HG03571 (cell line): ENCODE measurements around the gene PLXNA2.

Experiments used
- ATAC-seq: cut with Tn5 transposase; IDR thresholded peaks from one replicate; pipeline ENCODE4 v1.9.1; 2021; ENCODE audit not compliant: unreplicated experiment

PLXNA2 gene

GRCh38 chr1:208002672-208003071, 241.5 kb downstream of the PLXNA2 start:
- no peak for ATAC-seq

DNA sequence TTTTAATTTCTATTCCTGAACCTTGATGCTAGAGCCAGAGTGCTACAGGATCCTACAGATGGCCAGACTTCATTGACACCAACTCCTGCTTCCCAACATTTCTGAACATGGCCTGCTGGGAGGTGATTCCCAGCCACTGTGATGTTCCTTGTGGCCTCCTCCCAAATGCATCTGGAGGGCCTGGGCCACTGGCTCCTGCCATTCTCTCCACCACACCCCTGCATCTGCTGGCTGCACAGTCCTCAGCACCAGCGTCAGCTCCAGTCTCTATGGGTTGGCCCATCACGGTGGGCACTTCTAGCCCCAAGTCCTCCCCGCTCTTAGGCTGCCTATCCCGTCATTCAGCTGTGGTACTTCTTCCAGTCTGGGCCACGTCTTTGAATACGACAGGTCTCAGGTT, 242.1 kb downstream of the PLXNA2 start:
- no peak for ATAC-seq

DNA sequence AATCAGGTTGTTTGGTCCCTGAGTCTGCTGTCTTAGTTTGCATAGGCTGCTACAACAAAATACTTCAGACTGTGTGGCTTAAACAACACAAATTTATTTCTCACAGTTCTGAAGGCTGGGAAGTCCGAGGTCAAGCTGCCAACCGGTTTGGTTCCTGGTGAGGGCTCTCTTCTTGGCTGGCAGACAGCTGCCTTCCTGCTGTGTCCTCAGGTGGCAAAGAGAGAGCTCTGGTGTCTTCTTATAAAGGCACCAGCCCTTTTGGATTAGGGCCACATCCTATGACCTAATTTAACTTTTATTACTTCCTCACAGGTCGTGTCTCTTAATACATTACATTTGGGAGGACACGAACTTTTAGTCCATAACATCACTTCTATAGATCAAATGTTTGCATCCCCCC, 243.7 kb downstream of the PLXNA2 start:
- no peak for ATAC-seq

DNA sequence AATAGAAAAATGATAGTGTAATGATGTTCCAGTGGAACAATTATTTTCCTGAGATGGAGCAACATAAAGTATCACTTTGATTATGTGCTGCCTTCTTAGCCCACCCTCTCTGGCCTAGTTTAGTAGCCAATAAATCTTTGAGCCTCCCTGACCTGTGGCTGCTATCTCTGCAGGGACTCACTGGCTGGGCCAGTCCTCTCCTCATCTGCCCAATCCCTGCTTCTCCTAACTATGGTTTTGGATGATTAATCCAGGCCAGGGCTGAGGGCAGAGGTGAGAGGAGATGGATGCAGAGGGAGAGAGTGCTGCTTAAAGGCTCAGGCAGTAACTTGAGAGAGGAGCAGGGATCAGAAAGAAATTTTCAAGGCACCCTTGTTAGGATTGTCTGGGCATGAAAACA, 244.2 kb downstream of the PLXNA2 start:
- no peak for ATAC-seq

- no peak for ATAC-seq
These were observed 244.8 kb downstream of the PLXNA2 start for GRCh38 chr1:207999274-207999915.

- ATAC-seq = no peak
These were observed 245.5 kb downstream of the PLXNA2 start for GRCh38 chr1:207998691-207999090.

DNA sequence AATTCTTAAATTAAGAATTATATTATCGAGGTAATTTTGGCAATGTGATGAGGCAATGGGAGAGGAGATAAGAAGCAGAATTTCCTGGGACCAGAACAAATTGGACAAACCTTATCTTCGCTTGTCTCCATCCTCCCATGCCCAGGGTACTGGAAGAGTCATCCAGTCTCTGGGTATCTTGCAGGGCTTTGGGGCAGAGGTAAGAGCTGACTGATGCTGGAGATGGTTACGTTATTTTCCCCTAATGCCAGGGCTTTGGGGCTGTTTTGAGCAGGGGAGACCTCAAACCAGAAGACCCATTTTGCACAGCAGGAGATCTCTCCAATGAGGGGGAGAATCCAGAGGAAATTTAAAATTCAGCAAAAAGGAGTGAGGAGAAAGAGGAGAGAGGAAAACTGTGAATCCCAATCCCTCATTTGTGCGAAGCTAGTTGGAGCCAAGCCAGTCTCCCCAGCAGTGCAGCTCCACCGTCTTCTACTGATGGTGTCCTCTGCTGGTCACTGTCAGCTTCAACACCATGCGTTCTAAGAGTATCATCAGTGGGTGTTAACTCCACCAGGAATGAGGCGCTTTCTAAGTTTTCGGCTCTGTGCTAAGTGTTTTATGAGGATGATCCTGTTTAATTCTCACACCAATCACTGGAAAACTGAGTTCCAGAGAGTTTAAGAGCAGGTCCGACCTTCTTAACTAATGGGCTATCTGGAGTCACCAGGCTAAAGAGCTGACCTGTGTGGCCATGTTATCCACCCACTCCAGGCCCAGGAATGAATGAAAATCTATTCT, 246.5 kb downstream of the PLXNA2 start:
- ATAC-seq = peak; percentile 72

DNA sequence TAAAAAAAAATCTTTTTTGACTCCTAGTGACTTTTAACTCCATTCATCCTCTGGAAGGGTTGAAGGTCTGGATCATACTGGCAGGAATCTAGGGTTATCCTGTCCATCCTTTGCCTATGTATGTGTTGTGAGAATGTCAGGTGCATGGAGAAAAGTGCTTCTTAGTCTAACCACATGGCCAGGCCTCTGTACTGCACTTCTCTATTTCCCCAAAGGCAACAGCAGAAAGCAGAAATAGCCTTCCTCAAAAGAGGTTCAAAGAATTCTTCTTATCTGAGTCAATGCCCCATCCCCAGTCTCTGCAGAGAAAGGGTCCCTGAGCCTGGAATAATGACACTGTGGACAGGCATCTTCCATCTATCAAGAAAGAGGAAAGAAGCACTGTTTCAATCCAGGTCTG, 247.5 kb downstream of the PLXNA2 start:
- ATAC-seq = no peak

- ATAC-seq = no peak
These were observed 248.6 kb downstream of the PLXNA2 start for GRCh38 chr1:207995576-207995975.

GRCh38 chr1:207993477-207994445, 250.4 kb downstream of the PLXNA2 start:
- no peak for ATAC-seq

- ATAC-seq = no peak
These were observed 251.4 kb downstream of the PLXNA2 start for GRCh38 chr1:207992677-207993236.

DNA sequence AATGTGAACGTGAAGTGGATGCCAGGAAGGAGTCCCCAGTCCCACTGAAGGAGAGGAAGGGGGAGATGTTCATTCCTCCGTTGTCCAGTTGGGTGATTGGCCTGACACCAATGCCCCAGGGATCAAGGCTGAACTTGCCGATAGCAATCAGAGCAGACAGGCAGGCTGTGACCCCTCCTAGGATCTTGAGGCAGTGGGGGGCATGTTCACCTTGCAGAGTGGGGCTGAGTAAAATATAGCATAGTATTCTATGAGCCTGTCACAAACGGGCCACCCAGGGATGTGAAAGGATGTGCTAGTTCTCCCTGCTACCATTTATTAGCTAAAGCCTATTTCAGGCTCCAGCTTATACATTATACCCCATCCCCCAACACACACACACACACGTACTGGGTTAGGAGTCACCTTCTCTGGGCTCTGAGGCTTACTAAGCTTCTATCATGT, 252.6 kb downstream of the PLXNA2 start:
- no peak for ATAC-seq

- ATAC-seq = no peak
These were observed 253.2 kb downstream of the PLXNA2 start for GRCh38 chr1:207990876-207991582.

DNA sequence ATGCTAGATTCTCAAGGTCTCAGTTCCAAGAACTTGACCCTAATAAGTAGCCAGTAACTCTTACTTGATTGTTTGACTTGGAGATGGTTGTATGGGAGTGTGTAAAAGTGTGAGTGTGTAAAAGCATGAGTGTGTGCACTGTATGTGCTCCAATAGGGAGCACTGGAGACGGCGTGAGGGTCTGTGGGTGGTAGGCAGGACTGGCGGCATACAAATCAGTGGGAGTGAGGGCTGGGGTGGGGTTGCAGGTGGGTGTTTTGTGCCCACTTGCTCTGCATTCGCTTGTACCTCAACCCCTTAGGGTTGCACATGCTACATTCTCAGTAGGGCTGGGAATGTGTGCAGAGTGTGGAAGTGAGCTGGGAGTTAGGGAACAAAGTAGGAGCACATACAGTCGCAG, 253.7 kb downstream of the PLXNA2 start:
- ATAC-seq = no peak

GRCh38 chr1:207988326-207989165, 255.6 kb downstream of the PLXNA2 start:
- ATAC-seq = no peak

DNA sequence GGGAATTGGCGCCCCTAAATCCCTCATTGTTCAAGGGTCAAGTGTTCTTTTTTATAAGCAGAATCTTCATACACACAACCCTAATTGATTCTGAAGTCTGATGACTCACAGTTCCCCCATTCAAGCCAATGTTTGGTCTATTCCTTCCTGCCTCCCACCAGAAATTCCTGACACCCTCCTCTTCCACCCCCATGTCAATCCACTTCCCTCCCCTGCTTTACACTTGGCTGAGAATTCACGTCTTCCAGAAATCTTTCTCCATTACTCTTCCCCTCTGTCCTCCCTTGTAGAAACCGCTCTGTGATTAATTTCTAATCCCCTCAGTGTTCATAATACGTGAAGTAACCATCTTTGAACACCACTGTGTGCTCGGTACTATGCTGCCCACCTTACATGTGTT, 257.0 kb downstream of the PLXNA2 start:
- no peak for ATAC-seq

GRCh38 chr1:207985996-207986395, 258.2 kb downstream of the PLXNA2 start:
- no peak for ATAC-seq

DNA sequence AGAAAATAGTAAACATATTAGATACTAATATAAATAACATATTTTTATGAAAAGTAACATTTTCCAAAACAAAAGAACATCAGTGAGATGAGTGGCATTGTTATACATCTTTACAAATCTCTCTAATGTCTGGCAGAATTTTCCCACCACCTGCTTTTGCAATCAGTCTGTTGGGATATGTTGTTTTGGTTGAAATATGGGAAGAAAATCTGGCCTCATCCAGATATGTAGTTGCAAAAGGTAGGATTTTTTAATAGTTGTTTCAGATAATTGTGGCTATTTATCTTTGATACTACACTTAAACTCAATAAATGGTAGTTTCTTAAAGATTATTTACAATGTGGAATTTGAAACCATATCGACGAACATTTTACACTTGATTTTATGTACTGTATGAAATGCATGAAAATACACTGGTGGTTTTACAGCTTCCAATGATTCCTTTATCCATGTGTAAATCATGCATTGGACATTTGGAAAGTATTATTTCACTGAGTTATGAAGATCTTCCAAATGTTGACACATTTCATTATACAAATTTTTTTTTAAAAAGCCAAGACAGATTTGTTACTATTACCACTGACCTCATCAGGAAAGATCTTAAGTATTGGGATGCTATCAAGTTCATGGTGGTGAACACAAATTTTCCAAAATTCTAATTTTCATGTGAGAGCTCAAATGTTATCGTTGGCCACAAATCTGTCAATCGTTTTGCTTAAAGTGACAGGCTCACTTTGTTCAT, 259.2 kb downstream of the PLXNA2 start:
- no peak for ATAC-seq
